ENCODE results near the gene GDPGP1. TPM values are rescaled to one million over a fixed set of nuclear protein-coding genes. Genes with fewer than 3 reads are reported as not detected.

The GDPGP1 gene
- total RNA-seq, 1 experiment from 2014 or later, result 6.6 TPM

- no peaks in the 10 kb centered on the region for H3K27me3 ChIP-seq (ENCODE audit: low read length)
- H3K4me1 ChIP-seq (ENCODE audit: insufficient read depth, low read length), result no peaks in the 10 kb centered on the region
- H3K9ac ChIP-seq (ENCODE audit: low read length), result no peak overlapping the region
- H3K4me2 ChIP-seq (ENCODE audit: low read length), result no peak overlapping the region
- intact Hi-C loops (cut with micrococcal nuclease), result loop anchor here (1.0 to 2.0 kb wide), 2 partner anchors 52 to 143 kb away; partner anchors contain the start of gene GDPGP1
- H3K9me2 ChIP-seq (replicated peaks; ENCODE audit: low read length), result no peaks in the 10 kb centered on the region
- H2AFZ ChIP-seq (ENCODE audit: low read length), result no peak overlapping the region
- POLR2A ChIA-PET (ENCODE audit: unreplicated experiment), result no interaction called here
- H3K4me3 ChIP-seq (ENCODE audit: low read length), result no peak overlapping the region
- ATAC-seq (peak; percentile 69), DNase-seq (peak; percentile 58)
- no peaks in the 10 kb centered on the region for H3K9me3 ChIP-seq (ENCODE audit: low read length)
- H3K79me2 ChIP-seq (ENCODE audit: low read length), result no peaks in the 10 kb centered on the region
- no peaks in the 10 kb centered on the region for H3K36me3 ChIP-seq (ENCODE audit: low read depth, low read length)
- H3K27ac ChIP-seq (ENCODE audit: low read length), result no peak overlapping the region
- BruUV-seq (replicated peaks), result no TSS peak
- TF ChIP-seq EZH2 (IDR thresholded peaks at IDR 0.05; ENCODE audit: low read length, unreplicated experiment) (no peak), EZH2phosphoT487 (IDR thresholded peaks at IDR 0.05; ENCODE audit: borderline replicate concordance, low read length) (no peak), CTCF (conservative IDR thresholded peaks at IDR 0.05; ENCODE audit: low read depth, low read length) (peak; percentile 80)
- H4K20me1 ChIP-seq (ENCODE audit: low read length), result no peaks in the 10 kb centered on the region
- CTCF ChIA-PET, result interaction anchor here (0.6 kb wide), 1 partner anchor 85 kb away, joined by 3 read pairs; no protein-coding TSS in a partner anchor
- H3F3A ChIP-seq (ENCODE audit: low read length, unreplicated experiment), result no peaks in the 10 kb centered on the region
These were observed 52.7 kb downstream of the GDPGP1 start for GRCh38 chr15:90286678-90287077.

- Histone ChIP-seq H3K9me3 (ENCODE audit: low read length) (no peaks in the 10 kb centered on the region), H3K27me3 (ENCODE audit: low read length) (no peaks in the 10 kb centered on the region), H3K79me2 (ENCODE audit: low read length) (no peaks in the 10 kb centered on the region), H3K9ac (ENCODE audit: low read length) (no peak overlapping the region), H3K9me2 (replicated peaks; ENCODE audit: low read length) (no peaks in the 10 kb centered on the region), H3F3A (ENCODE audit: low read length, unreplicated experiment) (no peaks in the 10 kb centered on the region), H3K4me3 (ENCODE audit: low read length) (no peak overlapping the region), H2AFZ (ENCODE audit: low read length) (no peak overlapping the region), H3K4me2 (ENCODE audit: low read length) (no peak overlapping the region), H3K27ac (ENCODE audit: low read length) (no peak overlapping the region), H3K36me3 (ENCODE audit: low read depth, low read length) (no peaks in the 10 kb centered on the region), H4K20me1 (ENCODE audit: low read length) (no peaks in the 10 kb centered on the region), H3K4me1 (ENCODE audit: insufficient read depth, low read length) (no peaks in the 10 kb centered on the region)
- TF ChIP-seq EZH2phosphoT487 (IDR thresholded peaks at IDR 0.05; ENCODE audit: borderline replicate concordance, low read length) (no peak), EZH2 (IDR thresholded peaks at IDR 0.05; ENCODE audit: low read length, unreplicated experiment) (no peak), CTCF (conservative IDR thresholded peaks at IDR 0.05; ENCODE audit: low read depth, low read length) (no peak)
- ChIA-PET CTCF (interaction anchor here (0.6 kb wide), 1 partner anchor 86 kb away, joined by 3 read pairs; no protein-coding TSS in a partner anchor), POLR2A (ENCODE audit: unreplicated experiment) (no interaction called here)
- no peak for DNase-seq
- ATAC-seq, result no peak
- intact Hi-C loops (cut with micrococcal nuclease), result loop anchor here (2.0 kb wide), 1 partner anchor 52 kb away; the partner anchor contains the start of gene GDPGP1
- BruUV-seq (replicated peaks), result no TSS peak
These were observed 53.1 kb downstream of the GDPGP1 start for GRCh38 chr15:90287101-90287500.

- no peak overlapping the region for H2AFZ ChIP-seq (ENCODE audit: low read length)
- H3K27ac ChIP-seq (ENCODE audit: low read length), result no peak overlapping the region
- H3K9ac ChIP-seq (ENCODE audit: low read length), result no peak overlapping the region
- no peaks in the 10 kb centered on the region for H3K36me3 ChIP-seq (ENCODE audit: low read depth, low read length)
- ChIA-PET POLR2A (ENCODE audit: unreplicated experiment) (no interaction called here), CTCF (no interaction called here)
- H3K4me3 ChIP-seq (ENCODE audit: low read length), result no peak overlapping the region
- DNase-seq (no peak), ATAC-seq (no peak)
- H3K27me3 ChIP-seq (ENCODE audit: low read length), result no peaks in the 10 kb centered on the region
- H3K9me2 ChIP-seq (replicated peaks; ENCODE audit: low read length), result no peaks in the 10 kb centered on the region
- no peaks in the 10 kb centered on the region for H3K4me1 ChIP-seq (ENCODE audit: insufficient read depth, low read length)
- intact Hi-C loops (cut with micrococcal nuclease), result loop anchor here (2.0 kb wide), 1 partner anchor 53 kb away; the partner anchor contains the start of gene GDPGP1
- H3F3A ChIP-seq (ENCODE audit: low read length, unreplicated experiment), result no peaks in the 10 kb centered on the region
- no peaks in the 10 kb centered on the region for H3K79me2 ChIP-seq (ENCODE audit: low read length)
- H3K4me2 ChIP-seq (ENCODE audit: low read length), result no peak overlapping the region
- H4K20me1 ChIP-seq (ENCODE audit: low read length), result no peaks in the 10 kb centered on the region
- H3K9me3 ChIP-seq (ENCODE audit: low read length), result no peaks in the 10 kb centered on the region
- no TSS peak for BruUV-seq (replicated peaks)
- TF ChIP-seq CTCF (conservative IDR thresholded peaks at IDR 0.05; ENCODE audit: low read depth, low read length) (no peak), EZH2phosphoT487 (IDR thresholded peaks at IDR 0.05; ENCODE audit: borderline replicate concordance, low read length) (no peak), EZH2 (IDR thresholded peaks at IDR 0.05; ENCODE audit: low read length, unreplicated experiment) (no peak)
These were observed 53.9 kb downstream of the GDPGP1 start for GRCh38 chr15:90287946-90288345.
